RWPE1 (cell line): ENCODE results near the gene RFFL.
"Not testable (repeated sequence)": the region's sequence is repeated elsewhere in the genome, so short reads cannot be mapped to it uniquely, and the experiment has no call there.

Experiments used
- CTCF ChIA-PET: fragments of 350-600 bp; sonication (Branson Sonifier 250); formaldehyde crosslinking; extraction: SDS; loops from one replicate; lab custom pipeline; 2021; lab: Yijun Ruan, JAX
- POLR2A ChIA-PET: fragments of 400-600 bp; formaldehyde crosslinking; extraction: SDS; loops from one replicate; lab custom pipeline; 2020; ENCODE audit warnings: antibody characterized with exemption; ENCODE audit not compliant: low non-redundant PET; lab: Yijun Ruan, JAX
- DNase-seq: peaks from one replicate; pipeline ENCODE4 v3.0.0; 2012; ENCODE audit warnings: low spot score
- H3K27ac ChIP-seq: fragments of 450-650 bp; 2 replicates; pipeline ENCODE4 v1.5.1; 2017
- CTCF ChIP-seq: fragments of 450-650 bp; conservative IDR thresholded peaks from 2 replicates; pipeline ENCODE4 v1.5.1; 2017; ENCODE audit warnings: low read depth, mild to moderate bottlenecking

Gene RFFL

GRCh38 chr17:35097776-35098175 lies 34.3 kb upstream of the RFFL start:
- TF ChIP-seq CTCF: no peak
- POLR2A ChIA-PET: no interaction called here
- CTCF ChIA-PET: interaction anchor here (0.7 kb wide), 1 partner anchor 8 kb away, joined by 3 read pairs; no protein-coding TSS in a partner anchor
- no peak overlapping the region for H3K27ac ChIP-seq
- no peak for DNase-seq

GRCh38 chr17:35095741-35096140 lies 32.2 kb upstream of the RFFL start:
- H3K27ac ChIP-seq: no peak overlapping the region; the same call in 1 of the 2 replicates
- no peak for DNase-seq
- CTCF ChIA-PET: no interaction called here
- POLR2A ChIA-PET: no interaction called here
- no peak for TF ChIP-seq CTCF

- peak; percentile 66 for DNase-seq
- H3K27ac ChIP-seq: peak overlapping the region; percentile 45
- no peak for TF ChIP-seq CTCF
- ChIA-PET CTCF (interaction anchor here (0.6 kb wide), 1 partner anchor 29 kb away, joined by 6 read pairs; no protein-coding TSS in a partner anchor), POLR2A (no interaction called here)
Observed at GRCh38 chr17:35094902-35095301, 31.4 kb upstream of the RFFL start.

GRCh38 chr17:35090707-35091106 lies 27.2 kb upstream of the RFFL start:
- H3K27ac ChIP-seq, POLR2A ChIA-PET, CTCF ChIA-PET, DNase-seq: not testable (repeated sequence)

GRCh38 chr17:35089586-35090296 lies 26.2 kb upstream of the RFFL start:
- peak overlapping the region; percentile 78 for H3K27ac ChIP-seq
- peak; percentile 43 for DNase-seq
- ChIA-PET CTCF (interaction anchor here (0.6 to 1.5 kb wide), 10 partner anchors 8 to 1310 kb away, joined by 3 to 7 read pairs (median 4); no protein-coding TSS in a partner anchor), POLR2A (interaction anchor here (0.6 kb wide), 1 partner anchor 34 kb away, joined by 3 read pairs; no protein-coding TSS in a partner anchor)
- peak; percentile 53 for TF ChIP-seq CTCF

- CTCF ChIA-PET: interaction anchor here (0.6 to 1.5 kb wide), 10 partner anchors 9 to 1310 kb away, joined by 3 to 7 read pairs (median 4); no protein-coding TSS in a partner anchor
- TF ChIP-seq CTCF: peak; percentile 88
- peak; percentile 76 for DNase-seq
- POLR2A ChIA-PET: no interaction called here
- H3K27ac ChIP-seq: peak overlapping the region; percentile 78
Observed at GRCh38 chr17:35088881-35089585, 25.5 kb upstream of the RFFL start.
